ENCODE measurements around the gene HPS4.

DNA sequence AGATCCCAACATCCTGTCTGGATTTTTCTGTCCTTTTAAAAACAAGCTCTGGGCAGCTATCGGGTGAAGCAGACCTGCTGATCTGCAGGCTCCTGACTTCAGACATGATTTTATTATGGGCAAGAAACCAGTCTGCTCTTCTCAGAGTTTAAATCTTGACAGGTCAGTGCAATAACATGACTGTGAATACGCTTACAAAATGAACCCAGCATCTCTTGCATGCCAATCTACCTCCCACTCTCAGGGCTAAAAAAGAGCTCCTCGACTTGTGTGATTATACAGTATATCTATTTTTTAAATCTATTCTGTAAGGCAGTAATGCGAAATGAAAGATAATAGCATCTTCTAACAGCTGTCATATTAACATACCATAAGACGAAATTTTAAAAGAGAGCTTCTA lies 73.2 kb downstream of the HPS4 start:
- TF ChIP-seq, protein P1, sequence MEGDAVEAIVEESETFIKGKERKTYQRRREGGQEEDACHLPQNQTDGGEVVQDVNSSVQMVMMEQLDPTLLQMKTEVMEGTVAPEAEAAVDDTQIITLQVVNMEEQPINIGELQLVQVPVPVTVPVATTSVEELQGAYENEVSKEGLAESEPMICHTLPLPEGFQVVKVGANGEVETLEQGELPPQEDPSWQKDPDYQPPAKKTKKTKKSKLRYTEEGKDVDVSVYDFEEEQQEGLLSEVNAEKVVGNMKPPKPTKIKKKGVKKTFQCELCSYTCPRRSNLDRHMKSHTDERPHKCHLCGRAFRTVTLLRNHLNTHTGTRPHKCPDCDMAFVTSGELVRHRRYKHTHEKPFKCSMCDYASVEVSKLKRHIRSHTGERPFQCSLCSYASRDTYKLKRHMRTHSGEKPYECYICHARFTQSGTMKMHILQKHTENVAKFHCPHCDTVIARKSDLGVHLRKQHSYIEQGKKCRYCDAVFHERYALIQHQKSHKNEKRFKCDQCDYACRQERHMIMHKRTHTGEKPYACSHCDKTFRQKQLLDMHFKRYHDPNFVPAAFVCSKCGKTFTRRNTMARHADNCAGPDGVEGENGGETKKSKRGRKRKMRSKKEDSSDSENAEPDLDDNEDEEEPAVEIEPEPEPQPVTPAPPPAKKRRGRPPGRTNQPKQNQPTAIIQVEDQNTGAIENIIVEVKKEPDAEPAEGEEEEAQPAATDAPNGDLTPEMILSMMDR (IDR thresholded peaks at IDR 0.05) = no peak
- no peak for TF ChIP-seq POLR2A (IDR thresholded peaks at IDR 0.05)

Data from heart left ventricle (tissue), 13 donors.